ENCODE data around the gene ZNF487. TPM values are rescaled to one million over a fixed set of nuclear protein-coding genes. Genes with fewer than 3 reads are reported as not detected.

ZNF487 gene
- 3.9 TPM for total RNA-seq

GRCh38 chr10:43436291-43437140 lies at the start of gene ZNF487:
ZNF487 (plus strand) TSS chr10:43437111; CDS start chr10:43475814, 38,703 bp downstream.
- H3K4me1 ChIP-seq: peaks cover 0 to 12% of the 10 kb centered on the region in 2 donors
- no peaks in the 10 kb centered on the region for H3K36me3 ChIP-seq
- TF ChIP-seq CTCF (IDR thresholded peaks at IDR 0.05): peak in 1 of 3 experiments; percentile 12
- peak; percentile 76 to 95 for DNase-seq (ENCODE audit: low spot score in 2 of 2)
- H3K9me3 ChIP-seq: no peaks in the 10 kb centered on the region
- H3K4me3 ChIP-seq: peak within 1 kb of the TSS; percentile 77
- intact Hi-C loops (cut with DNase I): loop anchor here (1.0 to 2.0 kb wide), 3 partner anchors 16 to 40 kb away; no protein-coding TSS in a partner anchor
- peak within 1 kb of the TSS; percentile 92 to 97 for H3K27ac ChIP-seq
- H3K27me3 ChIP-seq: no peaks in the 10 kb centered on the region

GRCh38 chr10:43387678-43388032 lies 49.3 kb upstream of the ZNF487 start:
- Histone ChIP-seq H3K4me3 (no peak overlapping the region), H3K27ac (no peak overlapping the region), H3K4me1 (no peaks in the 10 kb centered on the region), H3K27me3 (no peaks in the 10 kb centered on the region), H3K36me3 (peaks cover 57 to 72% of the 10 kb centered on the region in 2 donors), H3K9me3 (no peaks in the 10 kb centered on the region)
- TF ChIP-seq CTCF (IDR thresholded peaks at IDR 0.05): no peak
- no peak for DNase-seq (ENCODE audit: low spot score in 2 of 2)
- intact Hi-C loops (cut with DNase I): no loop called here

- H3K27me3 ChIP-seq: no peaks in the 10 kb centered on the region
- H3K4me1 ChIP-seq: peaks cover 0 to under 1% of the 10 kb centered on the region in 2 donors
- no peak for DNase-seq (ENCODE audit: low spot score in 2 of 2)
- H3K9me3 ChIP-seq: no peaks in the 10 kb centered on the region
- peaks cover 75 to 89% of the 10 kb centered on the region in 2 donors for H3K36me3 ChIP-seq
- H3K27ac ChIP-seq: no peak overlapping the region
- TF ChIP-seq CTCF (IDR thresholded peaks at IDR 0.05): no peak
- H3K4me3 ChIP-seq: no peak overlapping the region
- intact Hi-C loops (cut with DNase I): loop anchor here (10.0 kb wide), 1 partner anchor 185 kb away; the partner anchor contains the start of gene ZNF239
Observed at GRCh38 chr10:43389867-43390266, 47.0 kb upstream of the ZNF487 start.

- no peaks in the 10 kb centered on the region for H3K27me3 ChIP-seq
- peaks cover 75 to 87% of the 10 kb centered on the region in 2 donors for H3K36me3 ChIP-seq
- H3K4me1 ChIP-seq: peaks cover 0 to 5% of the 10 kb centered on the region in 2 donors
- no peaks in the 10 kb centered on the region for H3K9me3 ChIP-seq
- TF ChIP-seq CTCF (IDR thresholded peaks at IDR 0.05): no peak
- no peak overlapping the region for H3K27ac ChIP-seq
- DNase-seq (ENCODE audit: low spot score in 2 of 2): no peak
- no peak overlapping the region for H3K4me3 ChIP-seq
- intact Hi-C loops (cut with DNase I): loop anchor here (10.0 kb wide), 1 partner anchor 184 kb away; the partner anchor contains the start of gene ZNF239
Observed at GRCh38 chr10:43390333-43390732, 46.6 kb upstream of the ZNF487 start.

GRCh38 chr10:43390759-43391158 lies 46.2 kb upstream of the ZNF487 start:
- Histone ChIP-seq H3K36me3 (peaks cover 75 to 87% of the 10 kb centered on the region in 2 donors), H3K27ac (no peak overlapping the region), H3K27me3 (no peaks in the 10 kb centered on the region), H3K4me1 (peaks cover 0 to 7% of the 10 kb centered on the region in 2 donors), H3K9me3 (no peaks in the 10 kb centered on the region), H3K4me3 (no peak overlapping the region)
- intact Hi-C loops (cut with DNase I): loop anchor here (10.0 kb wide), 1 partner anchor 184 kb away; the partner anchor contains the start of gene ZNF239
- DNase-seq (ENCODE audit: low spot score in 2 of 2): no peak
- TF ChIP-seq CTCF (IDR thresholded peaks at IDR 0.05): peak in 1 of 3 experiments; percentile 43

Measured in ascending aorta (tissue), 2 donors.